Vagina (tissue), 2 donors: ENCODE data around the gene DSCAML1. TPM values are rescaled to one million over a fixed set of nuclear protein-coding genes. Genes with fewer than 3 reads are reported as not detected.

ENCODE experiments used
- DNase-seq, 2 donors: peaks; one replicate each; pipeline ENCODE4 v3.0.0-alpha.2; 2017; ENCODE audit errors: extremely low spot score in 2 of 2
- H3K27ac ChIP-seq: fragments of 200-600 bp; sonication (generic); one replicate; pipeline ENCODE4 v1.5.1; 2019
- H3K27me3 ChIP-seq: fragments of 200-600 bp; sonication (generic); one replicate; pipeline ENCODE4 v1.5.1; 2019
- H3K36me3 ChIP-seq, 2 donors: fragments of 200-600 bp; sonication (generic); one replicate each; pipeline ENCODE4 v1.5.1; 2017 to 2019
- H3K4me1 ChIP-seq: fragments of 200-600 bp; sonication (generic); one replicate; pipeline ENCODE4 v1.5.1; 2019
- H3K4me3 ChIP-seq, 2 donors: fragments of 200-600 bp; sonication (generic); 1 replicate in 1 of 2; 2 replicates in 1 of 2; pipeline ENCODE4 v1.5.1; 2016 to 2019
- H3K9me3 ChIP-seq: fragments of 200-600 bp; sonication (generic); one replicate; pipeline ENCODE4 v1.5.1; 2019
- CTCF ChIP-seq, 3 experiments: fragments of 450-650 bp in 2 of 3; fragments of 200-600 bp in 1 of 3; sonication (generic) in 1 of 3; IDR thresholded peaks; one replicate each; pipeline ENCODE4 v1.5.1; 2017 to 2019; ENCODE audit warnings: antibody characterized with exemption in 3 of 3, mild to moderate bottlenecking in 2 of 3, moderate library complexity in 2 of 3
- POLR2A ChIP-seq, 2 donors: fragments of 450-650 bp; IDR thresholded peaks; one replicate each; pipeline ENCODE4 v1.6.1; 2017; ENCODE audit warnings: antibody characterized with exemption in 2 of 2, mild to moderate bottlenecking in 2 of 2, moderate library complexity in 2 of 2
- POLR2AphosphoS5 ChIP-seq, 2 donors: sonication (generic); formaldehyde crosslinking; IDR thresholded peaks; one replicate each; pipeline ENCODE4 v1.9.0; 2017; ENCODE audit warnings: antibody characterized with exemption in 2 of 2, mild to moderate bottlenecking in 2 of 2, low read depth in 1 of 2; ENCODE audit not compliant: insufficient read depth in 1 of 2
- intact Hi-C: fragments of 100-400 bp; cut with DNase I; formaldehyde crosslinking; loops from one replicate; pipeline ENCODE4 v1.15.1; 2023
- total RNA-seq: library from RNA; depleted of rRNA; stranded (reverse); fragments of >200 nt; gene quantifications from one replicate; pipeline ENCODE4 v1.2.3, GENCODE V29; 2016

Gene DSCAML1
- 0.25 TPM for total RNA-seq

DNA sequence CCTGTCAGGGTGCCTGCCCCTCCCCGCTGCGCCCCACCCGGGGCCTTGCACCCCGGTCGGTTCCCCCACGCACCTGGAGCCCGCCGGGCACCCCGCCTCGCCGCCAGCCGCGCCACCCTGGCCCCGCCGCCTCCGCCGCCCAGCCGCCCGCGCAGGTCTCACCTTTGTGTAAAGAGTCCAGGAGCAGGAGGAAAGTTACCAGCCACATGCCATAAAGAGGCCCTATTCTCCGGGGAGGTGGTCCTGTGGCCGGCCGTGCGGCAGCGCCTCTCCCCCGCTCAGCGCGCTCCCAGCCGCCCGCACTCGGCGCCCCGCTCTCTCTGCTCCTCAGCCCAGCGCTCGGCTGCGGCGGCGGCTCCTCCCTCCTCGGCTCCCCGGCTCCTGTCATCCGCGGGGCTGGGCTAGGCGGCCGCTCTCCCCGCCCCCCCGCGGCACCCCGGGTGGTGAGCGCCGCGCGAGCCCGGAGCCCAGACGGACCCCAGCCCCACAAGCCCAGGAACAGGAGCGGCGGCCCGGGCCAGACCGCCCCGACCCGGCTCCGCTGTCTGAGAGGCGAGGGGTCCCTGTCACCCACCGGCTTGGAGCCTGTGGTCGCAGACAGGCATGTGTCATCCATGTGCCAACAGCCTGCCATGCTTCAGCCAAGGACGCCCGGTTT, at the start of gene DSCAML1:
TSS of gene DSCAML1 (minus strand) at position 345 of the 658 bp plus-strand sequence. CDS start at position 208, 137 bp downstream.
- H3K27ac ChIP-seq, result no peak within 1 kb of the TSS
- intact Hi-C loops, result no loop called here
- no peaks in the 10 kb centered on the region for H3K9me3 ChIP-seq
- H3K4me1 ChIP-seq, result peaks cover 19% of the 10 kb centered on the region
- H3K27me3 ChIP-seq, result peaks cover 11% of the 10 kb centered on the region
- TF ChIP-seq POLR2AphosphoS5 (IDR thresholded peaks at IDR 0.05; ENCODE audit: insufficient read depth in 1 of 2, low read depth in 1 of 2), result no peak
- TF ChIP-seq POLR2A (IDR thresholded peaks at IDR 0.05), result no peak
- TF ChIP-seq CTCF (IDR thresholded peaks at IDR 0.05), result no peak
- no peak for DNase-seq
- peak within 1 kb of the TSS; percentile 33 to 39 for H3K4me3 ChIP-seq
- H3K36me3 ChIP-seq, result no peaks in the 10 kb centered on the region

DNA sequence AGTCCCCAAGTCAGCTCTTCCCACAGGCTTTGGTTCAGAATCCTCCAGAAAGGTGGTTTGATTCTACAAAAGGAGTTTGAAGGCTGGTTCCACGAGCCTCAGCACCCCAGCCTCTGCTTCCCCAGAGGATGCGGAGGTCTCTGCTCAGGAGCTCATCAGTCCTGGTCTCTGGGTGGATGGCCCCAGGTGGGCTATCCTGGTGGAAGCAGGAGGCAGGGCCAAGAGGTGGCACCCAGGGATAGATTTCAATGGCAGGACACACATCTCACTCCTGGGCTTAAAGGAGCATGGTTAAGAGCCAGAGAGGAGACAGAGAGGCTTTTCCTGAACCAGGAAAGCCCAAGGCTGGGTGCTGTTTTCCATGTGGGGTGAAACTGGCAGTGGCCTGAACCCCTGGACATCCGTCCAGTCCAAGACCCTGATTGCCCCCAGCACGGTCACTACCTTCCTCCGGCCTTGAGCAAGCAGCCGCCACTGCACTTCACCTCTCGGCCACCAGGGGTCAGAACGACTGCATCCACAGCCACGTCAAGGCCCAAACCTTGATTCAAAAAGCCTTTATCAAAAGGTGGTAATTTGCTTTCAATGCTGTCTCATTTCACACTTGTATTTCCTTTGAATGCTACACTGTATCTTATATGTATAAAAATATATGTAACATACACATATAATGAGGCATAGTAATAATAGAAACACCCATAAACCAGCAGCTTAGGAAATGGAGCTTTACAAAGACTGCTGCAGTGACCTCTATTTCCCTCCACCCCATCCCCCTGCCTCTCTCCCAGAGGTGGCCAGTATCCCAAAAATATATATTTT, 46.9 kb upstream of the DSCAML1 start:
- H3K4me3 ChIP-seq, result no peak overlapping the region
- DNase-seq, result peak; percentile 89 to 91
- TF ChIP-seq CTCF (IDR thresholded peaks at IDR 0.05) (peak; percentile 97 to 99 (median 98)), POLR2AphosphoS5 (IDR thresholded peaks at IDR 0.05; ENCODE audit: insufficient read depth in 1 of 2, low read depth in 1 of 2) (peak in 1 of 2 donors; percentile 61), POLR2A (IDR thresholded peaks at IDR 0.05) (no peak)
- H3K36me3 ChIP-seq, result no peaks in the 10 kb centered on the region
- intact Hi-C loops, result loop anchor here (2.0 kb wide), 1 partner anchor 103 kb away; no protein-coding TSS in a partner anchor
- no peak overlapping the region for H3K27ac ChIP-seq
- no peaks in the 10 kb centered on the region for H3K4me1 ChIP-seq
- no peaks in the 10 kb centered on the region for H3K27me3 ChIP-seq
- no peaks in the 10 kb centered on the region for H3K9me3 ChIP-seq

DNA sequence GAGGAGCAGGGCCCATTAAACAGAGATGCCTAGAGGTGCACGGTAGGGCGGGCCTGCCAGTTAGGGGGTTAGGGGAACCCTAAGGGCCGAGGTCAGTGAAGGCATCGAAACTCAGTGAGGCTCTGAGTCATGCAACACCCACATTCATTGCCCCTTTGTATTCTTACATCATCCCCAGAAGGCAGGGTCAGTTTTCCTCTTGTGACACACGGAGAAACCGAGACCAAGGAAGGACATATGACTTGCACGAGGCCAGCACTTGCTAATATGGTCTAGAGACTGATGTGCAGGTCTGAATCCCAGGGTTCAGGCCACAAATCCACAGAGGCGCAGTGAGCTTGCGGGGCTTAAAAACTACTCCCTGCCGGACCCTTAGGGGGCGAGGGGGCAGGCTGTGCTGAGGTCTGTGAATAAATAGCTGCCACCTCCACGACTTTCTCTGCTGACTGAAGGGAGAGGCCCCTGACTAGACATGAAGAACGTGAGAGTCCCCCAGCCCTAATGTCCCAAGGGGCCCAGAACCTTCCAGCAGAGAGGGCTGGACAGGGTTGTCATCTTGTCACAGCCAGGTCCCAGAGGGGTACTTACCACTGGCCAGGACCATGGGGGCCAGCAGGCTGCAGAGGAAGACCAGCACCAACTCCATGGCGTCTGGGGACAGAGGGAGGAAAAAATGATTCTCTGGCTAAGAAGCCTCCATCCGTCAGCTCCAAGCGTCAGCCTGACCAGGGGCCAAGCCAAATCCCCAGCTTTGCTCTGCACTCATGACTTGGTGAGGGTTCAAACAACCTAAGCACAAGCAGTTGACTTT, 45.3 kb upstream of the DSCAML1 start:
- TF ChIP-seq POLR2A (IDR thresholded peaks at IDR 0.05) (no peak), POLR2AphosphoS5 (IDR thresholded peaks at IDR 0.05; ENCODE audit: insufficient read depth in 1 of 2, low read depth in 1 of 2) (no peak), CTCF (IDR thresholded peaks at IDR 0.05) (no peak)
- Histone ChIP-seq H3K4me1 (no peaks in the 10 kb centered on the region), H3K4me3 (no peak overlapping the region), H3K9me3 (no peaks in the 10 kb centered on the region), H3K27me3 (no peaks in the 10 kb centered on the region), H3K27ac (no peak overlapping the region), H3K36me3 (no peaks in the 10 kb centered on the region)
- intact Hi-C loops, result loop anchor here (2.0 kb wide), 1 partner anchor 104 kb away; no protein-coding TSS in a partner anchor
- DNase-seq, result peak; percentile 81 to 82

DNA sequence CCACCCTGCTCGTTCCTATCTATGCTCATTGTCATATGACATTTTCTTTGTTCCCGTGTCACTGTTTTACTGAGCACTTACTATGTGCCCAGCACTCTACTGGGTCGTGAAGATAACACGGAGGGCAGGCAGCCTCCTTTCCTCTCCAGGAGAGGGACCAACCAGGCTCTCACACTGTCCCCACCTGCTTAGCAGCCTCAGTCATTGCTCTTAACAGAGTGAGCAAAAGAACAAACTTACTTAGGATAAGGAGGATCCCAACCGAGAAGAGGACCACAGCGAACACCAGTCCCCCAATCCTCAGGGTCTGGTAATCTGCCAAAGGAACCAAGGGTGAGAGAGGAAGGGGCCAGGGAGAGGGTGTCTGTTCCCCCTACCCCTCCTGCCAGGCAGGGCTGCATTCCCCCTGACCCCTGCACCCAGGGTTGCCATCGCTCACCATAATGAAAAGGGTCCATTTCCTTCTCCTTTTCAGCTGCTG, 44.6 kb upstream of the DSCAML1 start:
- no peaks in the 10 kb centered on the region for H3K36me3 ChIP-seq
- no peak for TF ChIP-seq POLR2A (IDR thresholded peaks at IDR 0.05)
- no peak for TF ChIP-seq POLR2AphosphoS5 (IDR thresholded peaks at IDR 0.05; ENCODE audit: insufficient read depth in 1 of 2, low read depth in 1 of 2)
- TF ChIP-seq CTCF (IDR thresholded peaks at IDR 0.05), result no peak
- intact Hi-C loops, result loop anchor here (2.0 kb wide), 1 partner anchor 105 kb away; no protein-coding TSS in a partner anchor
- no peaks in the 10 kb centered on the region for H3K27me3 ChIP-seq
- H3K4me1 ChIP-seq, result no peaks in the 10 kb centered on the region
- peak in 1 of 2 donors; percentile 52 for DNase-seq
- no peaks in the 10 kb centered on the region for H3K9me3 ChIP-seq
- H3K4me3 ChIP-seq, result no peak overlapping the region
- no peak overlapping the region for H3K27ac ChIP-seq
